Endothelial cell of umbilical vein (primary cell): ENCODE results near the gene PUM2.

ENCODE experiments used
- JUN ChIP-seq: IDR thresholded peaks from 2 replicates; pipeline ENCODE4 v1.6.1; 2011; ENCODE audit warnings: borderline replicate concordance, low read depth; ENCODE audit not compliant: insufficient read length, insufficient read depth
- POLR2A ChIP-seq: IDR thresholded peaks from 2 replicates; pipeline ENCODE4 v1.6.1; 2012; ENCODE audit warnings: low read depth, mild to moderate bottlenecking, control low read depth, low read length
- TF ChIP-seq, protein P1 (sequence below), 2 donors: IDR thresholded peaks; 1 replicate in 1 of 2; 2 replicates in 1 of 2; pipeline ENCODE4 v1.5.1; 2011; ENCODE audit warnings: low read length in 2 of 2, mild to moderate bottlenecking in 2 of 2, moderate library complexity in 2 of 2, control low read depth in 1 of 2, inconsistent platforms in 1 of 2, low read depth in 1 of 2; ENCODE audit not compliant: insufficient read depth in 1 of 2; ENCODE audit errors: extremely low read depth in 1 of 2

DNA sequence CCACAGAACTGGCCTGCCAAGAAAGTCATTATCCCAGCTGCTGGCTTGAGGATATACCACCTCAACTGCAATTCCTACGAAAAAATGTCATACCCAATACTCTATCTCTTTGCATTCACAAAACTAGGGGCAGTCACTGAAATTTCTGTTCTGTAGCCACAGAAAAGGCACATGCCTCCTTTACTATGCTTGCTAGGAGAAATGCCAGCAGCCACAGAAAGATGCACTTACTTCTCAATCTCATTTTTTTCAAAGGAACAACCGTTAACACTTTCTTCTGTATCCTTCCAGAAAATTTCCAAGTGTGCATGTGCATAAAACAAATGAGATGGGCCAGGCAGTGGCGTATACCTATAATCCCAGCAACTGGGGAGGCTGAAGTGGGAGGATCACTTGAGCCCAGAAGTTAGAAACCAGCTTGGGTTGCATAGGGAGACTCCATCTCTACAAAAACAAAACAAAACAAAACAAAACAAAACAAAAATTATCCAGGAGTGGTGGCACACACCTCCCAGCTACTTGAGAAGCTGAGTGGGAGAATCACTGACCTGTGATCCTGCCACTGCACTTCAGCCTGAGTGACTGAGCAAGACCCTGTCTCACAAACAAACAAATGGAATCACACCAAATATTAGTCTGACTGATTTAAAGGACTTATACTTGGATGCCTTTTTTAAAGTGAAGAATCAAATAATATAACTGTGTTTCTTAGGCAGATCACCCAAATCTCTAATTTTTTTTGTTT, 22.4 kb upstream of the PUM2 start:
- TF ChIP-seq, protein P1, sequence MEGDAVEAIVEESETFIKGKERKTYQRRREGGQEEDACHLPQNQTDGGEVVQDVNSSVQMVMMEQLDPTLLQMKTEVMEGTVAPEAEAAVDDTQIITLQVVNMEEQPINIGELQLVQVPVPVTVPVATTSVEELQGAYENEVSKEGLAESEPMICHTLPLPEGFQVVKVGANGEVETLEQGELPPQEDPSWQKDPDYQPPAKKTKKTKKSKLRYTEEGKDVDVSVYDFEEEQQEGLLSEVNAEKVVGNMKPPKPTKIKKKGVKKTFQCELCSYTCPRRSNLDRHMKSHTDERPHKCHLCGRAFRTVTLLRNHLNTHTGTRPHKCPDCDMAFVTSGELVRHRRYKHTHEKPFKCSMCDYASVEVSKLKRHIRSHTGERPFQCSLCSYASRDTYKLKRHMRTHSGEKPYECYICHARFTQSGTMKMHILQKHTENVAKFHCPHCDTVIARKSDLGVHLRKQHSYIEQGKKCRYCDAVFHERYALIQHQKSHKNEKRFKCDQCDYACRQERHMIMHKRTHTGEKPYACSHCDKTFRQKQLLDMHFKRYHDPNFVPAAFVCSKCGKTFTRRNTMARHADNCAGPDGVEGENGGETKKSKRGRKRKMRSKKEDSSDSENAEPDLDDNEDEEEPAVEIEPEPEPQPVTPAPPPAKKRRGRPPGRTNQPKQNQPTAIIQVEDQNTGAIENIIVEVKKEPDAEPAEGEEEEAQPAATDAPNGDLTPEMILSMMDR (IDR thresholded peaks at IDR 0.05; ENCODE audit: extremely low read depth in 1 of 2, insufficient read depth in 1 of 2, low read depth in 1 of 2, low read length in 2 of 2) = no peak
- TF ChIP-seq POLR2A (no peak), JUN (no peak)
